HEK293 (cell line): ENCODE data around the gene BRD2.

ENCODE experiments used
- YY1 ChIP-seq: fragments of 450-650 bp; formaldehyde crosslinking; IDR thresholded peaks from 2 replicates; pipeline ENCODE4 v1.5.1; 2018; ENCODE audit warnings: missing biosample characterization, missing genetic modification characterization
- YY2 ChIP-seq: fragments of 450-650 bp; formaldehyde crosslinking; IDR thresholded peaks from 2 replicates; pipeline ENCODE4 v1.5.1; 2016; ENCODE audit warnings: missing biosample characterization, missing genetic modification characterization
- ZBTB44 ChIP-seq: fragments of 450-650 bp; IDR thresholded peaks from 2 replicates; pipeline ENCODE4 v1.5.1; 2018; ENCODE audit warnings: missing biosample characterization, mild to moderate bottlenecking, missing genetic modification characterization
- ZFP3 ChIP-seq: fragments of 450-650 bp; formaldehyde crosslinking; IDR thresholded peaks from 2 replicates; pipeline ENCODE4 v1.5.1; 2016; ENCODE audit warnings: low read depth, missing biosample characterization, missing genetic modification characterization
- ZNF280D ChIP-seq: fragments of 450-650 bp; formaldehyde crosslinking; IDR thresholded peaks from 2 replicates; pipeline ENCODE4 v1.5.1; 2016; ENCODE audit warnings: missing biosample characterization, missing genetic modification characterization
- ZNF335 ChIP-seq: fragments of 450-650 bp; formaldehyde crosslinking; conservative IDR thresholded peaks from 2 replicates; pipeline ENCODE4 v1.5.1; 2016; ENCODE audit warnings: missing biosample characterization, missing genetic modification characterization
- ZNF423 ChIP-seq: fragments of 450-650 bp; formaldehyde crosslinking; IDR thresholded peaks from 2 replicates; pipeline ENCODE4 v1.5.1; 2016; ENCODE audit warnings: missing biosample characterization, missing genetic modification characterization
- ZNF488 ChIP-seq: fragments of 450-650 bp; formaldehyde crosslinking; IDR thresholded peaks from 2 replicates; pipeline ENCODE4 v1.5.1; 2016; ENCODE audit warnings: missing biosample characterization, missing genetic modification characterization
- ZNF544 ChIP-seq: fragments of 450-650 bp; formaldehyde crosslinking; IDR thresholded peaks from 2 replicates; pipeline ENCODE4 v1.5.0; 2017; ENCODE audit warnings: missing biosample characterization, missing genetic modification characterization

- TF ChIP-seq ZNF488 (tag by site-specific recombination) (no peak), ZNF280D (tag by site-specific recombination) (no peak), YY1 (tag by site-specific recombination) (no peak), YY2 (tag by site-specific recombination) (no peak), ZNF544 (tag by site-specific recombination) (no peak), ZNF335 (no peak), ZNF423 (tag by site-specific recombination) (no peak), ZBTB44 (no peak), ZFP3 (no peak)
Observed at GRCh38 chr6:33030245-33030644, 61.9 kb downstream of the BRD2 start.
